Liver (tissue), 9 donors: Measurements from ENCODE around the gene MSMB. TPM values are rescaled to one million over a fixed set of nuclear protein-coding genes. Genes with fewer than 3 reads are reported as not detected.

Experiments used
- DNase-seq: peaks from one replicate; pipeline ENCODE4 v3.0.0-alpha.2; 2017; ENCODE audit warnings: low spot score
- H3K27ac ChIP-seq, 2 donors: one replicate each; pipeline ENCODE4 v1.7.0; 2013; ENCODE audit warnings: inconsistent platforms in 2 of 2, low read length in 2 of 2, control low read depth in 1 of 2, low read depth in 1 of 2, mild to moderate bottlenecking in 1 of 2
- H3K27me3 ChIP-seq, 4 donors: one replicate each; pipeline versions ENCODE4 v1.6.1 to v1.7.0; 2013; ENCODE audit warnings: low read length in 3 of 4, inconsistent platforms in 1 of 4, mild to moderate bottlenecking in 1 of 4, moderate library complexity in 1 of 4; ENCODE audit not compliant: control insufficient read depth in 4 of 4, insufficient read depth in 4 of 4
- H3K36me3 ChIP-seq, 4 donors: one replicate each; pipeline versions ENCODE4 v1.6.1 to v1.7.0; 2013; ENCODE audit warnings: low read length in 3 of 4, mild to moderate bottlenecking in 3 of 4, low read depth in 1 of 4, moderate library complexity in 1 of 4; ENCODE audit not compliant: control insufficient read depth in 4 of 4, insufficient read depth in 3 of 4
- H3K4me1 ChIP-seq, 4 donors: one replicate each; pipeline versions ENCODE4 v1.6.1 to v1.7.0; 2013; ENCODE audit warnings: low read length in 3 of 4, mild to moderate bottlenecking in 3 of 4, moderate library complexity in 1 of 4; ENCODE audit not compliant: control insufficient read depth in 4 of 4, insufficient read depth in 4 of 4
- H3K4me3 ChIP-seq, 3 donors: one replicate each; pipeline versions ENCODE4 v1.6.1 to v1.7.0; 2013; ENCODE audit warnings: low read length in 3 of 3, control low read depth in 1 of 3, low read depth in 1 of 3, mild to moderate bottlenecking in 1 of 3
- H3K9ac ChIP-seq, 2 donors: one replicate each; pipeline ENCODE4 v1.7.0; 2013; ENCODE audit warnings: low read length in 2 of 2, mild to moderate bottlenecking in 2 of 2, moderate library complexity in 2 of 2, control low read depth in 1 of 2, low read depth in 1 of 2
- H3K9me3 ChIP-seq, 4 donors: one replicate each; pipeline versions ENCODE4 v1.6.1 to v1.7.0; 2013; ENCODE audit warnings: low read length in 3 of 4; ENCODE audit not compliant: control insufficient read depth in 4 of 4
- EGR1 ChIP-seq, 2 donors: IDR thresholded peaks; 2 replicates each; pipeline ENCODE4 v1.6.1; 2016 to 2018; ENCODE audit warnings: antibody characterized with exemption in 2 of 2, low read depth in 2 of 2
- FOXA1 ChIP-seq: IDR thresholded peaks from 2 replicates; pipeline ENCODE4 v1.6.1; 2016; ENCODE audit warnings: antibody characterized with exemption
- FOXA2 ChIP-seq: IDR thresholded peaks from 2 replicates; pipeline ENCODE4 v1.6.1; 2016; ENCODE audit warnings: antibody characterized with exemption
- GABPA ChIP-seq, 2 donors: IDR thresholded peaks in 1 of 2; conservative IDR thresholded peaks in 1 of 2; 2 replicates each; pipeline ENCODE4 v1.6.1; 2016; ENCODE audit warnings: antibody characterized with exemption in 2 of 2, mild to moderate bottlenecking in 1 of 2, moderate library complexity in 1 of 2
- HNF4A ChIP-seq, 2 donors: conservative IDR thresholded peaks; 2 replicates each; pipeline ENCODE4 v1.6.1; 2016; ENCODE audit warnings: antibody characterized with exemption in 2 of 2, mild to moderate bottlenecking in 2 of 2
- HNF4G ChIP-seq: IDR thresholded peaks from 2 replicates; pipeline ENCODE4 v1.6.1; 2016; ENCODE audit warnings: antibody characterized with exemption
- JUND ChIP-seq, 2 donors: IDR thresholded peaks; 2 replicates each; pipeline ENCODE4 v1.6.1; 2016; ENCODE audit warnings: antibody characterized with exemption in 2 of 2
- RAD21 ChIP-seq, 2 donors: IDR thresholded peaks; 2 replicates each; pipeline ENCODE4 v1.6.1; 2016; ENCODE audit warnings: antibody characterized with exemption in 2 of 2, mild to moderate bottlenecking in 2 of 2
- RXRA ChIP-seq, 2 donors: IDR thresholded peaks; 2 replicates each; pipeline ENCODE4 v1.6.1; 2017 to 2018; ENCODE audit warnings: antibody characterized with exemption in 2 of 2, mild to moderate bottlenecking in 1 of 2
- SP1 ChIP-seq: IDR thresholded peaks from 2 replicates; pipeline ENCODE4 v1.6.1; 2018; ENCODE audit warnings: antibody characterized with exemption, mild to moderate bottlenecking
- TAF1 ChIP-seq: conservative IDR thresholded peaks from 2 replicates; pipeline ENCODE4 v1.6.1; 2016; ENCODE audit warnings: antibody characterized with exemption, mild to moderate bottlenecking
- YY1 ChIP-seq: IDR thresholded peaks from 2 replicates; pipeline ENCODE4 v1.6.1; 2016; ENCODE audit warnings: antibody characterized with exemption, mild to moderate bottlenecking
- WGBS: extraction: QIAGEN DNeasy Blood & Tissue Kit; methylation state at CpG from one replicate; pipeline ENCODE4 v1.1.7; 2013; 5-methylcytosine and 5-hydroxymethylcytosine counted together
- polyA plus RNA-seq, 2 donors: library from polyadenylated mRNA; stranded (reverse) in 1 of 2; unstranded in 1 of 2; fragments of 200-250 nt in 1 of 2; fragments of >200 nt in 1 of 2; fragmentation: Nextera tagmentation in 1 of 2; extraction: Ambion mirVana in 1 of 2; gene quantifications; one replicate each; pipeline versions ENCODE4 v1.2.1 to v1.2.3, GENCODE V29; 2013 to 2015
- total RNA-seq, 2 donors: library from RNA; depleted of rRNA; stranded (reverse); fragments of >200 nt; gene quantifications; one replicate each; pipeline ENCODE4 v1.2.3, GENCODE V29; 2014
- TF ChIP-seq, protein P1 (sequence below): IDR thresholded peaks from 2 replicates; pipeline ENCODE4 v1.6.1; 2016; ENCODE audit warnings: antibody characterized with exemption, mild to moderate bottlenecking
- TF ChIP-seq, protein P2 (sequence below): fragments of 150-350 bp; IDR thresholded peaks from 2 replicates; pipeline ENCODE4 v1.5.1; 2017; ENCODE audit warnings: improper control_type of control experiment, low read depth, low read length; ENCODE audit not compliant: missing input control
- TF ChIP-seq, protein P3 (sequence below): IDR thresholded peaks from 2 replicates; pipeline ENCODE4 v1.6.1; 2016; ENCODE audit warnings: antibody characterized with exemption
- TF ChIP-seq, protein P4 (sequence below): IDR thresholded peaks from 2 replicates; pipeline ENCODE4 v1.6.1; 2016; ENCODE audit warnings: antibody characterized with exemption
- donor health status: healthy.
- donor health status: healthy.
- donor health status: healthy.
- donor health status: healthy.
- donor health status: healthy.

Gene MSMB
- total and polyA plus RNA-seq, 4 donors = not detected

DNA sequence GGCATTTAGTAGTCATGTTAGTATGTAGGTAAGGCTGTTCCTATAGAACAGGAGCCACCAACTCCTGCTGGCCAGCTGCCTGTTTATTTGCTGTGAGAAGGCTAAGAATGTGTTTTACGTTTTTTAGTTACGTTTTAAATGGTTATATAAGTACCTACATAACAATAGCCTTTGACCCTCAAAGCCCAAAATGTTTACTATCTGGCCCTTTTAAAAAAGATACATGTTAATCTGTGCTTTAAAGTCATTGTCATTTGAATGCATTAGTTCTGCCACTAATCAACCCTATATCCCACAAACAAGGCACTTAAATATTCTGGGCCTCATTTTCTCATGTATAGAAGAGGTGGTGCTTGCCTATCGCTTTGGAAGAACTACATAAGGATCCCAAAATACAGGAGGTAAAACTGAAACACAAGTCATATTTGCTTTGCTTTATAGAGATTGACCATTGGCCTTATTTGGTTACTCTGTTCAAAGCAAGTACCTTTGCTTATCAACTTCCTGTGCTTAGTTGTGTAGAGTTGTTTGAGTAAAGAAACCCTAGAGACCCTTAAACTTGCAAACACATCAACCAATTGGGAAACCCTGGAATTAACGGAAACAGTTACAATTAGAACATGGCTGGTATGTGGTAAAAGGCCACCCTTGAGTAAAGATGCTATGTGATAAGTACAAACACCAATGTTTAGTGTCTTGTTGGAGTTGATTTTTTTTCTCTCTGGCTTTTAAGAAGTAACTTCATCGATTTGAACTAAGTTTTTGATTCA lies 47.9 kb downstream of the MSMB start (continued):
- TF ChIP-seq, protein P1, sequence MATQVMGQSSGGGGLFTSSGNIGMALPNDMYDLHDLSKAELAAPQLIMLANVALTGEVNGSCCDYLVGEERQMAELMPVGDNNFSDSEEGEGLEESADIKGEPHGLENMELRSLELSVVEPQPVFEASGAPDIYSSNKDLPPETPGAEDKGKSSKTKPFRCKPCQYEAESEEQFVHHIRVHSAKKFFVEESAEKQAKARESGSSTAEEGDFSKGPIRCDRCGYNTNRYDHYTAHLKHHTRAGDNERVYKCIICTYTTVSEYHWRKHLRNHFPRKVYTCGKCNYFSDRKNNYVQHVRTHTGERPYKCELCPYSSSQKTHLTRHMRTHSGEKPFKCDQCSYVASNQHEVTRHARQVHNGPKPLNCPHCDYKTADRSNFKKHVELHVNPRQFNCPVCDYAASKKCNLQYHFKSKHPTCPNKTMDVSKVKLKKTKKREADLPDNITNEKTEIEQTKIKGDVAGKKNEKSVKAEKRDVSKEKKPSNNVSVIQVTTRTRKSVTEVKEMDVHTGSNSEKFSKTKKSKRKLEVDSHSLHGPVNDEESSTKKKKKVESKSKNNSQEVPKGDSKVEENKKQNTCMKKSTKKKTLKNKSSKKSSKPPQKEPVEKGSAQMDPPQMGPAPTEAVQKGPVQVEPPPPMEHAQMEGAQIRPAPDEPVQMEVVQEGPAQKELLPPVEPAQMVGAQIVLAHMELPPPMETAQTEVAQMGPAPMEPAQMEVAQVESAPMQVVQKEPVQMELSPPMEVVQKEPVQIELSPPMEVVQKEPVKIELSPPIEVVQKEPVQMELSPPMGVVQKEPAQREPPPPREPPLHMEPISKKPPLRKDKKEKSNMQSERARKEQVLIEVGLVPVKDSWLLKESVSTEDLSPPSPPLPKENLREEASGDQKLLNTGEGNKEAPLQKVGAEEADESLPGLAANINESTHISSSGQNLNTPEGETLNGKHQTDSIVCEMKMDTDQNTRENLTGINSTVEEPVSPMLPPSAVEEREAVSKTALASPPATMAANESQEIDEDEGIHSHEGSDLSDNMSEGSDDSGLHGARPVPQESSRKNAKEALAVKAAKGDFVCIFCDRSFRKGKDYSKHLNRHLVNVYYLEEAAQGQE = no peak
- TF ChIP-seq RAD21 (IDR thresholded peaks at IDR 0.05) = peak; percentile 14 to 25
- TF ChIP-seq FOXA1 = peak; percentile 38

DNA sequence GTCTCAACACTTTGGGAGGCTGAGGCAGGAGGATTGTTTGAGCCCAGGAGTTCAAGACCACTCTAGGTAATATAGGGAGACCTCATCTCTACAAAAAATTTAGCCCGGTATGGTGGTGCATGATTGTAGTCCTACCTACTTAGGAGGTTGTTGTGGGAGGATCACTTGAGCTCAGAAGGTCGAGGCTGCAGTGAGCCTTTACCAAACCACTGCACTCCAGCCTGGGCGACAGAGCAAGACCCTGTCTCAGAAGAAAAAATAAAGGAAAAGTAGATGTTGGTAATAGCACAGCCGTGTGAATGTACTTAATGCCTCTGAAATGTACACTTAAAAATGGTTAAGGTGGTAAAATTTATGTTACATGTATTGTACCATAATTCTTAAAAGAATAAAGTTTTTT lies 48.5 kb downstream of the MSMB start:
- WGBS = 93% methylated on average over 4 of the region's 4 CpGs
- no peak overlapping the region for H3K4me3 ChIP-seq
- TF ChIP-seq FOXA1 (no peak), GABPA (IDR thresholded peaks at IDR 0.05 in 1 of 2, conservative IDR thresholded peaks at IDR 0.05 in 1 of 2) (no peak), HNF4A (conservative IDR thresholded peaks at IDR 0.05) (no peak), HNF4G (no peak), YY1 (no peak), FOXA2 (no peak), TAF1 (no peak), RXRA (IDR thresholded peaks at IDR 0.05) (no peak), JUND (IDR thresholded peaks at IDR 0.05) (no peak), SP1 (no peak), EGR1 (IDR thresholded peaks at IDR 0.05; ENCODE audit: low read depth in 2 of 2) (no peak), RAD21 (IDR thresholded peaks at IDR 0.05) (no peak)
- TF ChIP-seq, protein P1 = no peak
- TF ChIP-seq, protein P2, sequence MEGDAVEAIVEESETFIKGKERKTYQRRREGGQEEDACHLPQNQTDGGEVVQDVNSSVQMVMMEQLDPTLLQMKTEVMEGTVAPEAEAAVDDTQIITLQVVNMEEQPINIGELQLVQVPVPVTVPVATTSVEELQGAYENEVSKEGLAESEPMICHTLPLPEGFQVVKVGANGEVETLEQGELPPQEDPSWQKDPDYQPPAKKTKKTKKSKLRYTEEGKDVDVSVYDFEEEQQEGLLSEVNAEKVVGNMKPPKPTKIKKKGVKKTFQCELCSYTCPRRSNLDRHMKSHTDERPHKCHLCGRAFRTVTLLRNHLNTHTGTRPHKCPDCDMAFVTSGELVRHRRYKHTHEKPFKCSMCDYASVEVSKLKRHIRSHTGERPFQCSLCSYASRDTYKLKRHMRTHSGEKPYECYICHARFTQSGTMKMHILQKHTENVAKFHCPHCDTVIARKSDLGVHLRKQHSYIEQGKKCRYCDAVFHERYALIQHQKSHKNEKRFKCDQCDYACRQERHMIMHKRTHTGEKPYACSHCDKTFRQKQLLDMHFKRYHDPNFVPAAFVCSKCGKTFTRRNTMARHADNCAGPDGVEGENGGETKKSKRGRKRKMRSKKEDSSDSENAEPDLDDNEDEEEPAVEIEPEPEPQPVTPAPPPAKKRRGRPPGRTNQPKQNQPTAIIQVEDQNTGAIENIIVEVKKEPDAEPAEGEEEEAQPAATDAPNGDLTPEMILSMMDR = no peak
- TF ChIP-seq, protein P3, sequence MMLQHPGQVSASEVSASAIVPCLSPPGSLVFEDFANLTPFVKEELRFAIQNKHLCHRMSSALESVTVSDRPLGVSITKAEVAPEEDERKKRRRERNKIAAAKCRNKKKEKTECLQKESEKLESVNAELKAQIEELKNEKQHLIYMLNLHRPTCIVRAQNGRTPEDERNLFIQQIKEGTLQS = no peak
- TF ChIP-seq, protein P4, sequence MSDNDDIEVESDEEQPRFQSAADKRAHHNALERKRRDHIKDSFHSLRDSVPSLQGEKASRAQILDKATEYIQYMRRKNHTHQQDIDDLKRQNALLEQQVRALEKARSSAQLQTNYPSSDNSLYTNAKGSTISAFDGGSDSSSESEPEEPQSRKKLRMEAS = no peak
- H3K27me3 ChIP-seq = no peaks in the 10 kb centered on the region
- no peak for DNase-seq
- H3K9me3 ChIP-seq = no peaks in the 10 kb centered on the region
- peaks cover 0 to 7% (median 3%) of the 10 kb centered on the region in 4 donors for H3K36me3 ChIP-seq
- peaks cover 0 to 15% (median 5%) of the 10 kb centered on the region in 4 donors for H3K4me1 ChIP-seq
- no peak overlapping the region for H3K9ac ChIP-seq
- H3K27ac ChIP-seq = peak overlapping the region in 1 of 2 donors; percentile 66
